ENCODE results near the gene SCO1. TPM values are rescaled to one million over a fixed set of nuclear protein-coding genes. Genes with fewer than 3 reads are reported as not detected.

Gene SCO1
- total RNA-seq (2022; extraction: Qiagen RNA extraction; ENCODE audit: low read depth), result 47.9 to 65.1 TPM (median 62.8 TPM) in 5 replicates

DNA sequence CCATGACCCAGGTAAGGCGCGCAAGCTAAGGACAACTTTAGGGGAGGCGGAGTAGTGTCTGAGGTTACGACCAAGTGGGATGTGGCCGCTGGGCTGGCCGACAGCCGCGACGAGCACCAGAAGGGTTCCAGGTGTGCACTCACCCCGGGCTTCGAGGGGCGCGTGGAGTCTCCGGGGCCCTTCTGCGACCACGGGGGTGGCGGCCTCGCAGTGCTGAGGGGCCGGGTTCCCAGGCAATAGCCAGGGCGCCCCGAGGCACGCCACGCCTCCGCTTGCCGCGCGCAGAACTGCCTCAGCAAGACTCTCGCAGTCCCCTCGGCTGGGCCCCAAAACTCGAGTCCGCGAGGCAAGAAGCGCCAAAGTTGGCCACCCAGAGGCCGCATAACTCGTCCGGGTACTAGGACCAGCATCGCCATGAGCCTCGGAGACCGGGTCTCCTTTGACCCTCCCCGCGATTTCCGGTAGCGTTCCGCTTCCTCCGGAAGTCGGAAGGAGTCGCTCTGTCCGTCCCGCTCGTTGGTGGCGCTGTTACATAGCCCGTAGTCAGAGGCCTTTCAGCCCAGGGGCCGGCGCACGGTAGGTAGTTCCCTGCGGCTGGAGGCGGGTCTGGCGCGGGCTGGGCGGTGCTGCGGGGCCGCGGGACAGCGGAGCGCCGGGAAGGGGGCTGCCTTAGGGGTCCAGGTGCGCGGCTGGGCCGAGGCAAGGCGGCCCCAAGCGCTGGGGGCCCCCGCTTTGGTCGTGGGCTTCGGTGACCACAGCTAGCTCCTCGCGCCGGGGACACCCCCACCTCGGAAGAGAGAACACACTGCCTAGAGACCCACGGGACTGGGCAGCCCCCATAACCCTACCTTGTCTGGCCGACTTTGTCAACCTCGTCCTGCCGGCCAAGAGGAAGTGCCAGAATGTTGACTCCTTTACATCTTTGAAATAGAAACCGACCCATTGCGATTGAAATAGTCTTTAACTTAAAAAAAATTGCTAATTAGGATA is at the start of gene SCO1, which contains the start of gene ADPRM:
Gene SCO1, minus strand, starts transcription at position 442 of the 990 bp plus-strand sequence. Its CDS starts 26 bp downstream, at position 416.
Gene ADPRM, plus strand, starts transcription at position 503 of the 990 bp plus-strand sequence. CDS start 7,333 bp downstream, outside the sequence.

DNA sequence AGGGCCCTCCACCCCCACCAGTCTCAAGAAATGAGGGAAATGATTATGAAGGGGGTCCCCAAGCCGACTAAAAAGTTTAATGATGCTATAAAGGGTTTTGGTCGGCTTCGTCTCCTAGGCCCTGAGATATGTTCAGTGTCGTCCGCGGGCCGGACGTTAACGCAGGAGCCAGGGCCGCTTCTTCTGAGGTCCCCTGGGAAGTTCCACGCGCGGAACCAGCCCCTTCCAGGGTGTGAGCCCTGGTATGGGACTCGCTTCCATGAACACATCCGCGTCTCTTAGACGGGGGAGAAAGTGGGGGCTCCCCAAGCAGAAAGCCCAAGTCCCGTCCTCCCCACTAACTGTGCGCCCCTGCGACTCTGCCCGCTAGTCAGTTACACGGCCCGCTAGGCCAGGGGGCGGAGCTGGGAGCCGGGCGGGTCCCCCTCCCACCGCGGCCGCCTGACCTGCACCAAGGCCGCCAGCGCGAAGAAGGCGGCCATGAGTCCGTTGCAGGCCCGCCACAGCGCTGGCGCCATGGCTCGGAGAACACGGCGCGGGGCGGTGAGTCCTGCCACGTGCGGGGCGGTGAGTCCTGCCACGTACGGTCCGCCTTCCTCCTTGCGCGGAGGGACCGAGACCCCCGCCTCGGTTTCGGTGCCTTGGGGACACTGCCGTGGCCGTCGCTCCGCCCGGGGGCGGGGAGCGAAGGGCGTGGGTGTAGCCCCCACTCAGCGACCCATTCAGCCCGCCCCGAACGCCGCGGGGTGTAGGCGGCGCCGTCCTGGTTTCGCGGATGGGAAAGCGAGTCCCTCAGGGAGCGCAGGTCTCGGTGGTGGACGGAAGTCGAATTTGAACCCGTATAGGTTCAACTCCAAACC is 32.2 kb upstream of the SCO1 start, which contains the start of gene TMEM220:
Gene TMEM220, minus strand, starts transcription at position 690 of the 860 bp plus-strand sequence. Its CDS starts 172 bp downstream, at position 518.

DNA sequence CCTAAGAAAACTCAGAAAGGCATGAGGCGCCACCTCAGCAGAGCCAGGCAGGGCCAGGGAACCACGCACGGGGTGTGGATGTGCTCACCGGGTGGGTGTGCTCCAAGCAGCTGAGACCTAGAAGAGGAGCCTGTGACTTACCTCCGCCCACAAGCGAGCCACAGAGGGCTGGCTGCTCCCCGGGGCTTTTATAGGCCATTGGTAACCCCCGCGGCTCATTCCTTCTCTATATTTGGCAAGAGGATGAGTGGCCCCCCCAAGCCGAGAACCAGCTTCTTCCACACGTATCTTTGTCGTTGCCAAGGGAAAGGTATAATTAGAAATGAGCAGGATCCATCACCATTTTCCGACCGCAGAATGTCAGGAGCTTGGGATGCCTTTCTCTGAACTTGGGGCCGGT is 40.2 kb downstream of the SCO1 start, which contains the start of gene MYH3:
Gene MYH3, minus strand, starts transcription at position 162 of the 400 bp plus-strand sequence. CDS start 2,245 bp downstream, outside the sequence.

Other genes starting within 250 kb of the SCO1 start
- not detected in 5 replicates for gene MYH4, start 228.0 kb downstream of the SCO1 start, total RNA-seq (2022; extraction: Qiagen RNA extraction; ENCODE audit: low read depth)
- not detected in 5 replicates for gene MYH1, start 179.0 kb downstream of the SCO1 start, total RNA-seq (2022; extraction: Qiagen RNA extraction; ENCODE audit: low read depth)
- gene MYH2, start 147.9 kb downstream of the SCO1 start, total RNA-seq (2022; extraction: Qiagen RNA extraction; ENCODE audit: low read depth), result not detected in 5 replicates
- gene MYH3, start 40.2 kb downstream of the SCO1 start, total RNA-seq (2022; extraction: Qiagen RNA extraction; ENCODE audit: low read depth), result 0.67 to 1.3 TPM (median 1.0 TPM) in 5 replicates
- gene ADPRM, start 61 bp upstream of the SCO1 start, total RNA-seq (2022; extraction: Qiagen RNA extraction; ENCODE audit: low read depth), result 7.0 to 10.3 TPM (median 8.5 TPM) in 5 replicates
- gene TMEM220, start 32.5 kb upstream of the SCO1 start, total RNA-seq (2022; extraction: Qiagen RNA extraction; ENCODE audit: low read depth), result 1.6 to 3.6 TPM (median 3.0 TPM) in 5 replicates
- gene TMEM238L, start 106.6 kb upstream of the SCO1 start, total RNA-seq (2022; extraction: Qiagen RNA extraction; ENCODE audit: low read depth), result not detected in 5 replicates
- gene PIRT, start 140.6 kb upstream of the SCO1 start, total RNA-seq (2022; extraction: Qiagen RNA extraction; ENCODE audit: low read depth), result not detected in 5 replicates